Activated CD4-positive, alpha-beta T cell treated with anti-CD3 and anti-CD28 coated beads, Interleukin-2, amount 10 ng/mL, durations not matched to agents 7 days and 5 days (primary cell): ENCODE data around the gene TAF9B. TPM values are rescaled to one million over a fixed set of nuclear protein-coding genes. Genes with fewer than 3 reads are reported as not detected.
A peak's percentile ranks its signal among the peaks of the same experiment; 100 is the strongest.
"Not testable (repeated sequence)": the region's sequence is repeated elsewhere in the genome, so short reads cannot be mapped to it uniquely, and the experiment has no call there.

Experiments
- CTCF ChIA-PET: fragments of 350-600 bp; sonication (Branson Sonifier 250); formaldehyde crosslinking; loops from one replicate; lab custom pipeline; 2021; ENCODE audit warnings: antibody characterized with exemption; lab: Charles Lee
- POLR2A ChIA-PET: fragments of 350-600 bp; sonication (Branson Sonifier 250); formaldehyde crosslinking; loops from one replicate; lab custom pipeline; 2021; ENCODE audit warnings: antibody characterized with exemption; lab: Charles Lee
- DNase-seq: peaks from one replicate; pipeline ENCODE4 v3.0.0-alpha.2; 2020
- H3K27ac Mint-ChIP-seq: one replicate; pipeline ENCODE4 v1.8.0; 2021; ENCODE audit warnings: mild to moderate bottlenecking, moderate library complexity, mixed read lengths
- H3K27me3 Mint-ChIP-seq: one replicate; pipeline ENCODE4 v1.8.0; 2021; ENCODE audit warnings: mixed read lengths
- H3K36me3 Mint-ChIP-seq: one replicate; pipeline ENCODE4 v1.8.0; 2021; ENCODE audit warnings: low read depth, mixed read lengths
- H3K4me1 Mint-ChIP-seq: one replicate; pipeline ENCODE4 v1.8.0; 2021; ENCODE audit warnings: mixed read lengths
- H3K4me3 Mint-ChIP-seq: one replicate; pipeline ENCODE4 v1.8.0; 2021; ENCODE audit warnings: mild to moderate bottlenecking, moderate library complexity, mixed read lengths
- H3K9me3 Mint-ChIP-seq: one replicate; pipeline ENCODE4 v1.8.0; 2021; ENCODE audit warnings: mixed read lengths
- total RNA-seq, 2 experiments: library from RNA; stranded (reverse); gene quantifications; one replicate each; pipeline ENCODE4 v1.2.3, GENCODE V29; 2021

TAF9B gene, protein sequence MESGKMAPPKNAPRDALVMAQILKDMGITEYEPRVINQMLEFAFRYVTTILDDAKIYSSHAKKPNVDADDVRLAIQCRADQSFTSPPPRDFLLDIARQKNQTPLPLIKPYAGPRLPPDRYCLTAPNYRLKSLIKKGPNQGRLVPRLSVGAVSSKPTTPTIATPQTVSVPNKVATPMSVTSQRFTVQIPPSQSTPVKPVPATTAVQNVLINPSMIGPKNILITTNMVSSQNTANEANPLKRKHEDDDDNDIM
- total RNA-seq, result 10 to 100 TPM; 24.0 to 25.6 TPM

DNA sequence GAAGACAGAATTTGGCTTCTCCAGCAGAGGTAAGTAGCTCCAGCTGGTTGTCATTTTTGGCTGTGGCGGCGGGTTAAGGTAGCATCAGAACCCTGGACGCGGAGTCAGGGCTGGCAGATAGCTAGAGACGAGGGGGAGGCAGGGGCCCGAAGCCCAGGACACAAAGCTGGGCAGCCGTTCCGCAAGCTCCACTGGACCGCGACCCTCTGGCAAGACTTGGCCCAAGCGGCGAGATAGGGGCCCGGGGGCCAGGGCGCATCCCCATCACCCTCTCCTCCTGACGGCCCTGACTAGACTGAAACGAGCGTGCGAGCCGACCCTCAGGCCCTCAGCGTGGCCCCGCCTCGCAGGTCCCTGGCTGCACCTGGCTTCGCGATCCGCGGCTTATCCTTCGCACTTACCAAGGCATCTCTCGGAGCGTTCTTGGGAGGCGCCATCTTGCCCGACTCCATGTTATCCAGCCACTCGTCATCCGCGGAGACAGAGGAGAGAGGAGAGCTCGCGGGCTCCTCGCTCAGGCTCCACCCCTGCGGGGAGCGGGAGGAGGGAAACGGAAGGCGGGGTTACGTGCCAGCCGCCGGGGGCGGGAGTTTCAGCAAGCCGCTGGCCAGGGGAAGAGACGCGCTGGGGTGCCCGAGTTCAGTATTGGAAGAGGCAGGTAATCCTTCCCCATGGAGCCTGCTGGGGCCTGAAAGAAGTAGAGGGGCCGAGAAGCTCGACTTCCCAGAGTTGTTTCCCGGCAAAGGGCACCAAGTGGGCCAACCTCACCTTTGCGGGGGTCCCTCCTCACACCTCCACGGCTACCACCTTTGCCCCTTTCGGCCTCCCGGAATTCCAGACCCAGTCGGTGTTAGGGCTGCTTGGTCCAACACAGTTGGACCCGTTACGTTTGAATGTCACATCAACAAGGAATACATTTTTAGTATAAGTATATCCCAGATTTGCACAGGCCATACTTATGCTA is at the start of gene TAF9B:
TAF9B (minus strand) TSS at position 491 of the 964 bp plus-strand sequence; CDS start at position 452, 39 bp downstream.
- peaks cover 3% of the 10 kb centered on the region for H3K36me3 Mint-ChIP-seq
- H3K9me3 Mint-ChIP-seq, result no peaks in the 10 kb centered on the region
- H3K27me3 Mint-ChIP-seq, result no peaks in the 10 kb centered on the region
- H3K27ac Mint-ChIP-seq, result peak within 1 kb of the TSS; percentile 96
- ChIA-PET CTCF (interaction anchor here (0.7 kb wide), 1 partner anchor 24 kb away, joined by 5 read pairs; no protein-coding TSS in a partner anchor), POLR2A (interaction anchor here (0.6 to 1.0 kb wide), 3 partner anchors 239 to 1272 kb away, joined by 3 to 4 read pairs (median 4); no protein-coding TSS in a partner anchor)
- peak; percentile 85 for DNase-seq
- H3K4me1 Mint-ChIP-seq, result peaks cover 12% of the 10 kb centered on the region
- peak within 1 kb of the TSS; percentile 89 for H3K4me3 Mint-ChIP-seq

DNA sequence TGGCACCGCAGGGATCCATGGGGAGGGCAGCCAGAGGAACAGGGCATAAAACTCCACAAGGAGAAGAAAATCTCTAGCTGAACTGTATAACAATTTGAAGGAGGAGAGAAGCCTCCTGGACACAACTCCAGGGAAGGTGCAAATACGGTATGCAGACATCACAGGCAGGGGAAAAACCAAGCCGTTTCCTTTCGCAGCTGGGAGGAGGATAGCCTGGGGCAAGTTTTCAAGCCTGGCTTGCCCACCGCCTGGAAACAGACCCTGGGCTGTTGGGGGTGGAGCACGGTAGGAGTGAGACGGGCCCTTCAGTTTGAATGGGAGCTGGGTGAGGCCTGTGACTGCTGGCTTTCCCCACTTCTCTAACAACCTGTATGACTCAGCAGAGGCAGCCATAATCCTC is 43.4 kb upstream of the TAF9B start:
- H3K4me3 Mint-ChIP-seq, result no peak overlapping the region
- peaks cover 2% of the 10 kb centered on the region for H3K9me3 Mint-ChIP-seq
- DNase-seq, result no peak
- H3K27me3 Mint-ChIP-seq, result no peaks in the 10 kb centered on the region
- no peak overlapping the region for H3K27ac Mint-ChIP-seq
- no peaks in the 10 kb centered on the region for H3K36me3 Mint-ChIP-seq
- H3K4me1 Mint-ChIP-seq, result no peaks in the 10 kb centered on the region
- ChIA-PET POLR2A (no interaction called here), CTCF (no interaction called here)

DNA sequence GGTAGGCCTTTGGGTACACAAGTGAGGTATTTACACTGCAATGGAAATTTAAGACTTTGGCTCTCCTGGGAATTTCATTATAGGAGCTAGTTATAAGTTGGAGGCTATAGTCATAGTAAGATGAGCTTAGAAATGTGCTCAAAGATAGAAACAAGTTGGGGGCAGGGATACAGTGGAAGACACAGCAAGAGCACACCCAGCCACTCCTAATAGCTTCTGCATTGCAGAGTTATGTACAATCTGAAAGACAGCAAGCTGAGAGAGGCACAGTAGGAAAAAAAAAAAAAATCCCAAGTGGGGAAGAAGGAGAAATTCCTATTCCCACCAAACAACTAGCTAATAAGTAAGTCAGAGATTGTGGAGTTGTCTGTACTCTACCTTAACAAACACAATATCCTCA is 41.9 kb upstream of the TAF9B start:
- H3K9me3 Mint-ChIP-seq, result peaks cover 2% of the 10 kb centered on the region
- POLR2A ChIA-PET, result no interaction called here
- H3K27me3 Mint-ChIP-seq, result no peaks in the 10 kb centered on the region

DNA sequence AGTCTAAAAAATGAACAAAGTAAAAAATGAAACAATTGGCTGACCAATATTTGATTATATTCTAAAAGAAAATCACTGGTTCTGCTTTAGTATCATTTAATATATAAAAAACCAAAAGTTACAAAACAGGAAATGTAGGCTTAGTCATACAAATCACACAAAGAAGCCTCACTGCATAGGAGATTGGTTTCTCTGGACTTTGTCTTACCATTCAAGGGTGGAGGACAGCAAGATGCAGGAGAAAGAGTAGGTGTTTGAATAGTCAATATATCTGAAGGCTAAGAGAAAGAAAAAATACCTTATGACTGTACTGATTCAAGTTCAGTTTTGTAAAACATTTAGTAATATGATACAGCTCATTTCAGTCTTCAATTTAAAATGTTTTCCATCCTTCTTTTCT is 28.6 kb upstream of the TAF9B start:
- Mint-ChIP-seq H3K27me3 (no peaks in the 10 kb centered on the region), H3K4me3 (no peak overlapping the region), H3K36me3 (no peaks in the 10 kb centered on the region), H3K4me1 (peaks cover 3% of the 10 kb centered on the region), H3K9me3 (no peaks in the 10 kb centered on the region), H3K27ac (peak overlapping the region; percentile 41)
- no peak for DNase-seq
- ChIA-PET CTCF (no interaction called here), POLR2A (no interaction called here)

More for the DNA sequence above, 41.9 kb upstream of the TAF9B start:
- Mint-ChIP-seq H3K4me3 (no peak overlapping the region), H3K36me3 (no peaks in the 10 kb centered on the region), H3K4me1 (no peaks in the 10 kb centered on the region), H3K27ac (no peak overlapping the region)
- DNase-seq, result no peak
- CTCF ChIA-PET, result interaction anchor here (0.6 kb wide), 1 partner anchor 12 kb away, joined by 3 read pairs; no protein-coding TSS in a partner anchor

DNA sequence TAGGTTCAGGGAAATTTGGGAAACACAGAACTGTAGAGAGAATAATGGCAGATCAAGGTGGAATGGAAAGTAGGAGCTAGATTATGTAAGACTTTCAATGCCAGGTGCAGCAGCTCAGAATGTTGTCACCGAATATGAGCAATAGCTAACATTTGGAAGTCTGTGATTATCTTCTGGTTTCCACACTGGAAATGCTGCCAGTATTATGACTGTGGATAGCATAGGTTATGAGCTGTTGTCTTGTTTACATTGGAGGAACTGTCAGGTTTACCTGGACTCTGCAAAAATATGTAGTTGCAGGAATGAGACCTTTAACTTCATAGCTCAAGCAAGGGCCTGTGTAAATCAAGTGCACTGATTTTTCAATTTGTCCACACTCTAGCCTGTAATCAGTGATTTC is 26.0 kb upstream of the TAF9B start:
- no peak overlapping the region for H3K27ac Mint-ChIP-seq
- no peaks in the 10 kb centered on the region for H3K36me3 Mint-ChIP-seq
- DNase-seq, result no peak
- POLR2A ChIA-PET, result no interaction called here
- no peak overlapping the region for H3K4me3 Mint-ChIP-seq
- H3K27me3 Mint-ChIP-seq, result no peaks in the 10 kb centered on the region
- H3K9me3 Mint-ChIP-seq, result peaks cover 6% of the 10 kb centered on the region
- H3K4me1 Mint-ChIP-seq, result peaks cover 9% of the 10 kb centered on the region
- CTCF ChIA-PET, result interaction anchor here (1.0 kb wide), 1 partner anchor 9 kb away, joined by 3 read pairs; no protein-coding TSS in a partner anchor

DNA sequence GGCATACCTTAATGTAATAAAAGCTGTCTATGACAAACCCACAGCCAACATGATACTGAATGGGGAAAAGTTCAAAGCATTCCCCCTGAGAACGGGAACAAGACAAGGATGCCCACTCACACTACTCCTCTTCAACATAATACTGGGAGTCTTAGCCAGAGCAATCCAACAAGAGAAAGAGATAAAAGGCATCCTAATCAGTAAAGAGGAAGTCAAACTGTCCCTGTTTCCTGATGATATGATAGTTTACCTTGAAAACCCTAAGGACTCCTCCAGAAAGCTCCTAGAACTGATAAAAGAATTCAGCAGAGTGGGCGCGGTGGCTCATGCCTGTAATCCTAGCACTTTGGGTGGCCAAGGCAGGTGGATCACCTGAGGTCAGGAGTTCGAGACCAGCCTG is 23.7 kb upstream of the TAF9B start:
- H3K27ac Mint-ChIP-seq, CTCF ChIA-PET, H3K27me3 Mint-ChIP-seq, POLR2A ChIA-PET, DNase-seq, H3K4me1 Mint-ChIP-seq, H3K36me3 Mint-ChIP-seq, H3K9me3 Mint-ChIP-seq, H3K4me3 Mint-ChIP-seq: not testable (repeated sequence)

DNA sequence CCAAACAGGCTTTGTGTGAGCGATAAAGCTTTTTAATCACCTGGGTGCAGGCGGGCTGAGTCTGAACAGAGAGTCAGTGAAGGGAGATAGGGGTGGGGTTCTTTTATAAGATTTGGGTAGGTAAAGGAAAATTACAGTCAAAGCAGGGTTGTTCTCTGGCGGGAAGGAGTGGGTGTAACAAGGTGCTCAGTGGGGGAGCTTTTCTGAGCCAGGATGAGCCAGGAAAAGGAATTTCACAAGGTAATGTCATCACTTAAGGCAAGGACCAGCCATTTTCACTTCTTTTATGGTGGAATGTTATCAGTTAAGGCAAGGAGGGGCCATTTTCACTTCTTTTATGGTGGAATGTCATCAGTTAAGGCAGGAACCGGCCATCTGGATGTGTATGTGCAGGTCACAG is 21.3 kb upstream of the TAF9B start:
- CTCF ChIA-PET, H3K4me1 Mint-ChIP-seq, H3K27me3 Mint-ChIP-seq, H3K27ac Mint-ChIP-seq, H3K9me3 Mint-ChIP-seq, DNase-seq, H3K4me3 Mint-ChIP-seq, H3K36me3 Mint-ChIP-seq, POLR2A ChIA-PET: not testable (repeated sequence)

DNA sequence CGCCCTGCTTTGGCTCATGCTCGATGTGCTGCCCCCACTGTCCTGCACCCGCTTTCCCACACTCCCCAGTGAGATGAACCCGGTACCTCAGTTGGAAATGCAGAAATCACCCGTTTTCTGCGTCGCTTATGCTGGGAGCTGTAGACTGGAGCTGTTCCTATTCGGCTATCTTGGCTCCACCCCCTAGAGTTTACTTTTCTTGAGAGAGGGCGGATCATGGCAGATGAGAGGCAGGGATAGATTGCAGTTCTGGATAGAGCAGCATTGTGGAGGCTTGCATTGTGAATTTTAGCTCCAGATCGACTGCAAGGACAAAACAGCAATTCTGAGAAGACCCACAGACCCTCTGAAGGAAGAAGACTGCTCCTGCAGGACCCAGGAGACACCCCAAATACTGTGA is 18.4 kb upstream of the TAF9B start:
- H3K27me3 Mint-ChIP-seq, POLR2A ChIA-PET, H3K36me3 Mint-ChIP-seq, H3K4me3 Mint-ChIP-seq, DNase-seq, CTCF ChIA-PET, H3K4me1 Mint-ChIP-seq, H3K9me3 Mint-ChIP-seq: not testable (repeated sequence)
- peak overlapping the region; percentile 36 for H3K27ac Mint-ChIP-seq

DNA sequence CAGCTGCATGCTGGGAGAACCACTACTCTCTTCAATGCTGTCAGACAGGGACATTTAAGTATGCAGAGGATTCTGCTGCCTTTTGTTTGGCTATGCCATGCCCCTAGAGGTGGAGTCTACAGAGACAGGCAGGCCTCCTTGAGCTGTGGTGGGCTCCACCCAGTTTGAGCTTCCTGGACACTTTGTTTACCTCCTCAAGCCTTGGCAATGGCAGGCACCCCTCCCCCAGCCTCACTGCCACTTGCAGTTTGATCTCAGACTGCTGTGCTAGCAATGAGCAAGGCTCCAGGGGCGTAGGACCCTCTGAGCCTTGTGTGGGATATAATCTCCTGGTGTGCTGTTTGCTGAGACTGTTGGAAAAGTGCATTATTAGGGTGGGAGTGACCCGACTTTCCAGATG is 17.9 kb upstream of the TAF9B start:
- H3K36me3 Mint-ChIP-seq, H3K9me3 Mint-ChIP-seq, CTCF ChIA-PET, H3K4me1 Mint-ChIP-seq, POLR2A ChIA-PET, H3K4me3 Mint-ChIP-seq, H3K27ac Mint-ChIP-seq, H3K27me3 Mint-ChIP-seq: not testable (repeated sequence)
- DNase-seq, result peak; percentile 20

DNA sequence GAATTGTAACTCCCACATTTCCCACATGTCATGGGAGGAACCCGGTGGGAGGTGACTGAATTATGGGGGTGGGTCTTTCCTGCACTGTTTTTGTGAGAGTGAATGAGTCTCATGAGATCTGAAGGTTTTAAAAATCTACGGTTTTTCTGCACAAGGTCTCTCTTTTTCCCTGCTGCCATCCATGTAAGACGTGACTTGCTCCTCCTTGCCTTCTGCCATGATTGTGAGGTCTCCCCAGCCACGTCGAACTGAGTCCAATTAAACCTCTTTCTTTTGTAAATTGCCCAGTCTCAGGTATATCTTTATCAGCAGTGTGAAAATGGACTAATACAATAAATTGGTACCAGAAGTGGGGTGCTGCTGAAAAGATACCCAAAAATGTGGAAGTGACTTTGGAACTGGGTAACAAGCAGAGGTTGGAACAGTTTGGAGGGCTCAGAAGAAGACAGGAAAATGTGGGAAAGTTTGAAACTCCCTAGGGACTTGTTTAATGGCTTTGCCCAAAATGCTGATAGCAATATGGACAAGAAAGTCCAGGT is 7.6 kb upstream of the TAF9B start:
- POLR2A ChIA-PET, CTCF ChIA-PET, H3K36me3 Mint-ChIP-seq, H3K4me3 Mint-ChIP-seq, H3K27ac Mint-ChIP-seq, H3K4me1 Mint-ChIP-seq, DNase-seq, H3K27me3 Mint-ChIP-seq: not testable (repeated sequence)
- H3K9me3 Mint-ChIP-seq, result peaks cover 12% of the 10 kb centered on the region

DNA sequence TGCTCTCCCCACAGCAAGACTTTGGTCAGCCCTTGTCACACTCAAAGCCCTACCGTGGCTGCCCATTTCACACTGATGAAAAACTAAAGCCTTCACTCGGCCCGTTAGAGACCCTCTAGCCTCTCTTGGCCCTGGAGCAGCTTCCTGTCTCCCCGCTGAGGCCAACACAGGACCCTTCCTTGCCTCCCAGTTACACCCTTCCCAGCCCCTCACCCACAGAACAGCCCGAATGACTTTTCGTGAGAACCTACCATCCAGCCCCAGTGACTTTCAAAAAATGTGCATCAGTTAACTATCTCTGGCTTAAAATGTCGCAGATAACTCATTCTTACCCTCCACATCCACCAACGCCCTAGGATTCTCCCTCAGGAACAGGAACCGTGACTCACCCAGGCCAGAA is 756 bp upstream of the TAF9B start:
- H3K27me3 Mint-ChIP-seq, result no peaks in the 10 kb centered on the region
- no peak for DNase-seq
- H3K9me3 Mint-ChIP-seq, result no peaks in the 10 kb centered on the region
- peaks cover 12% of the 10 kb centered on the region for H3K4me1 Mint-ChIP-seq
- peak overlapping the region; percentile 89 for H3K4me3 Mint-ChIP-seq
- peaks cover 3% of the 10 kb centered on the region for H3K36me3 Mint-ChIP-seq
- CTCF ChIA-PET, result no interaction called here
- H3K27ac Mint-ChIP-seq, result no peak overlapping the region
- POLR2A ChIA-PET, result no interaction called here

DNA sequence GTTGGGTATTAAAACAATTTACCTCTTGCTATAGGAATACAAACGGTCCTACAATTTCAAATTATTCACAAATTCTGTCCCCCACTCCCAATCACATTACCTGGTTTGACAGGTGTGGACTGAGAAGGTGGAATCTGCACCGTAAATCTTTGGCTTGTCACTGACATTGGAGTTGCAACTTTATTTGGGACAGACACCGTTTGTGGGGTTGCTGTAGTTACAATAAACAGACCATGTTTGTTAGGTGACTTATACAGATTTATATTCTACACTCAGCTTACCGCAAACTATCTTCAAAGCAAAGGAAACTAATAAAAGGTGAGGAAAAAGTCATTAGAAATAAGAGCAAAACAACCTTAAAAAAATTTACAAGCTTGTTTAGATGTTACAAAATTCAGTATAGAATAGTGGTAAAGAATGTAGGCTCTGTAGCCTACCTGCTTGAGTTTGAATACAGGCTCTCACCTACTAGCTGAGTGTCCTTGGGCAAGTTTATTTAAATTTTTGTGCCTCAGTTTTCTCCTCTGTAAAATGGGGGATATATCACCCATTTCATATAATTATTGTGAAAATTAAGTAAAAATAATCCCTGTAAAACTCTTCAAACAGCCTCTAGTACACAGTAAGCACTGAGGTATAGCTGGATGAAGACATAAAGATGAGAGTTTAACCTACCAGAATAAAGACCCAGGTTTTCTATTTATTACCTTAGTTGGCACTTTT is 6.1 kb downstream of the TAF9B start:
- Mint-ChIP-seq H3K27ac (no peak overlapping the region), H3K4me3 (no peak overlapping the region), H3K9me3 (no peaks in the 10 kb centered on the region), H3K4me1 (peaks cover 6% of the 10 kb centered on the region), H3K27me3 (no peaks in the 10 kb centered on the region), H3K36me3 (peaks cover 20% of the 10 kb centered on the region)
- DNase-seq, result no peak
- ChIA-PET CTCF (interaction anchor here (1.1 kb wide), 1 partner anchor 12 kb away, joined by 3 read pairs; no protein-coding TSS in a partner anchor), POLR2A (no interaction called here)
